Kidney (tissue), 14 donors: Measurements from ENCODE around the gene MFN2. TPM values are rescaled to one million over a fixed set of nuclear protein-coding genes. Genes with fewer than 3 reads are reported as not detected.
A peak's percentile ranks its signal among the peaks of the same experiment; 100 is the strongest.

Experiments used
- DNase-seq, 5 donors: peaks; one replicate each; pipeline ENCODE4 v3.0.0-alpha.2; 2013 to 2020
- FAIRE-seq: peaks from 2 replicates; lab custom pipeline; 2012; peaks lifted over from hg19 to GRCh38; lab: Jason Lieb, UNC
- H3K27ac ChIP-seq, 2 donors: one replicate each; pipeline ENCODE4 v1.7.0; 2013; ENCODE audit warnings: low read depth in 2 of 2, low read length in 2 of 2, inconsistent platforms in 1 of 2
- H3K27me3 ChIP-seq: one replicate; pipeline ENCODE4 v1.7.1; 2013; ENCODE audit warnings: low read length, inconsistent platforms; ENCODE audit not compliant: control insufficient read depth, insufficient read depth
- H3K36me3 ChIP-seq, 3 donors: one replicate each; pipeline versions ENCODE4 v1.7.0 to v1.7.1; 2013; ENCODE audit warnings: low read length in 3 of 3, control low read depth in 1 of 3, inconsistent platforms in 1 of 3; ENCODE audit not compliant: insufficient read depth in 3 of 3, control insufficient read depth in 2 of 3
- H3K4me1 ChIP-seq, 3 donors: one replicate each; pipeline versions ENCODE4 v1.7.0 to v1.7.1; 2013; ENCODE audit warnings: low read length in 3 of 3, inconsistent platforms in 1 of 3, low read depth in 1 of 3; ENCODE audit not compliant: control insufficient read depth in 2 of 3, insufficient read depth in 2 of 3
- H3K4me3 ChIP-seq, 3 donors: one replicate each; pipeline versions ENCODE4 v1.7.0 to v1.8.1; 2013; ENCODE audit warnings: low read length in 3 of 3, control low read depth in 1 of 3, inconsistent platforms in 1 of 3
- H3K9ac ChIP-seq, 3 donors: one replicate each; pipeline versions ENCODE4 v1.7.0 to v1.7.1; 2013; ENCODE audit warnings: low read length in 3 of 3, control low read depth in 1 of 3, inconsistent platforms in 1 of 3
- H3K9me3 ChIP-seq, 3 donors: one replicate each; pipeline versions ENCODE4 v1.7.0 to v1.7.1; 2013; ENCODE audit warnings: low read length in 3 of 3, control low read depth in 1 of 3, inconsistent platforms in 1 of 3; ENCODE audit not compliant: control insufficient read depth in 2 of 3, insufficient read depth in 1 of 3
- CTCF ChIP-seq: IDR thresholded peaks from 3 replicates; pipeline ENCODE4 v1.5.1; 2012; ENCODE audit warnings: mild to moderate bottlenecking, moderate library complexity, borderline replicate concordance; ENCODE audit not compliant: insufficient read depth; ENCODE audit errors: extremely low read depth
- intact Hi-C: fragments of 100-400 bp; cut with DNase I; formaldehyde crosslinking; loops from one replicate; pipeline ENCODE4 v1.11.1; 2022
- polyA plus RNA-seq: library from polyadenylated mRNA; stranded (reverse); fragments of 350-450 nt; fragmentation: Illumina TruSeq; extraction: RNeasy Lipid Tissue Mini Kit (QIAGEN cat#74804); gene quantifications from one replicate; pipeline ENCODE4 v1.2.3, GENCODE V29; 2014; ENCODE audit warnings: low read depth, low replicate concordance; ENCODE audit not compliant: insufficient read depth
- total RNA-seq: library from RNA; stranded (reverse); fragmentation: NEBNext Ultra II Directional; extraction: Animal tissue kit (Norgen Biotek cat#: 25700); gene quantifications from one replicate; pipeline ENCODE4 v1.2.1, GENCODE V29; 2021
- donor health status: control.
- donor health status: control.
- donor health status: control.
- donor health status: control.
- donor health status: control.
- donor health status: DM: yes; HTN: yes; CAD: no.
- donor health status: Normal renal cell carcinoma (clear cell type).

The MFN2 gene
- total and polyA plus RNA-seq, 2 donors from 2014 or later, result 41.1 to 77.6 TPM

GRCh38 chr1:12053752-12054548 lies 73.7 kb downstream of the MFN2 start:
- no peaks in the 10 kb centered on the region for H3K36me3 ChIP-seq
- H3K4me1 ChIP-seq, result no peaks in the 10 kb centered on the region
- intact Hi-C loops, result no loop called here
- no peak overlapping the region for H3K9ac ChIP-seq
- H3K4me3 ChIP-seq, result no peak overlapping the region
- no peak for TF ChIP-seq CTCF
- no peak overlapping the region for H3K27ac ChIP-seq
- FAIRE-seq (no peak), DNase-seq (peak in 1 of 5 donors; percentile 30)
- no peaks in the 10 kb centered on the region for H3K27me3 ChIP-seq
- H3K9me3 ChIP-seq, result no peaks in the 10 kb centered on the region

GRCh38 chr1:12055259-12055658 lies 75.0 kb downstream of the MFN2 start:
- no peak for TF ChIP-seq CTCF
- H3K27me3 ChIP-seq, result no peaks in the 10 kb centered on the region
- no peak overlapping the region for H3K4me3 ChIP-seq
- intact Hi-C loops, result no loop called here
- no peak overlapping the region for H3K27ac ChIP-seq
- no peak overlapping the region for H3K9ac ChIP-seq
- H3K4me1 ChIP-seq, result no peaks in the 10 kb centered on the region
- FAIRE-seq (no peak), DNase-seq (no peak)
- H3K36me3 ChIP-seq, result no peaks in the 10 kb centered on the region
- H3K9me3 ChIP-seq, result no peaks in the 10 kb centered on the region

- no peaks in the 10 kb centered on the region for H3K27me3 ChIP-seq
- H3K27ac ChIP-seq, result no peak overlapping the region
- no peak for TF ChIP-seq CTCF
- intact Hi-C loops, result no loop called here
- H3K4me3 ChIP-seq, result no peak overlapping the region
- no peaks in the 10 kb centered on the region for H3K4me1 ChIP-seq
- no peaks in the 10 kb centered on the region for H3K9me3 ChIP-seq
- DNase-seq (no peak), FAIRE-seq (no peak)
- no peaks in the 10 kb centered on the region for H3K36me3 ChIP-seq
- no peak overlapping the region for H3K9ac ChIP-seq
These were observed 76.1 kb downstream of the MFN2 start for GRCh38 chr1:12056331-12056841.
